Hematopoietic multipotent progenitor cell (in vitro differentiated cells): ENCODE measurements around the gene WNK1. TPM values are rescaled to one million over a fixed set of nuclear protein-coding genes. Genes with fewer than 3 reads are reported as not detected.
"Not testable (repeated sequence)": the region's sequence is repeated elsewhere in the genome, so short reads cannot be mapped to it uniquely, and the experiment has no call there.

Source experiments
- DNase-seq, 3 donors: peaks; one replicate each; pipeline ENCODE4 v3.0.0-alpha.2; 2011 to 2015; ENCODE audit warnings: low read depth in 2 of 3, low spot score in 2 of 3
- total RNA-seq: library from RNA; depleted of rRNA; stranded (reverse); fragments of >200 nt; gene quantifications from one replicate; pipeline ENCODE4 v1.2.3, GENCODE V29; 2012

The WNK1 gene
- total RNA-seq, 1 donor, result 134 TPM

- DNase-seq, result no peak
These were observed 153.1 kb downstream of the WNK1 start for GRCh38 chr12:905261-906031.

GRCh38 chr12:906062-906585, 153.7 kb downstream of the WNK1 start:
- no peak for DNase-seq

GRCh38 chr12:907413-908185, 155.2 kb downstream of the WNK1 start:
- peak in 2 of 3 donors; percentile 58 to 80 for DNase-seq

GRCh38 chr12:909861-910260, 157.5 kb downstream of the WNK1 start:
- no peak for DNase-seq

- no peak for DNase-seq
These were observed 158.0 kb downstream of the WNK1 start for GRCh38 chr12:910416-910815.

- peak in 2 of 3 donors; percentile 84 to 87 for DNase-seq
These were observed 158.9 kb downstream of the WNK1 start for GRCh38 chr12:911191-911826.

GRCh38 chr12:912466-913235, 160.3 kb downstream of the WNK1 start:
- DNase-seq, result no peak

- DNase-seq, result no peak
These were observed 161.7 kb downstream of the WNK1 start for GRCh38 chr12:913919-914698.

GRCh38 chr12:915090-915489, 162.7 kb downstream of the WNK1 start:
- peak in 1 of 3 donors; percentile 48 for DNase-seq

GRCh38 chr12:916240-916639, 163.9 kb downstream of the WNK1 start:
- peak in 1 of 3 donors; percentile 73 for DNase-seq

- DNase-seq, result no peak
These were observed 164.5 kb downstream of the WNK1 start for GRCh38 chr12:916712-917445.

- no peak for DNase-seq
These were observed 168.3 kb downstream of the WNK1 start for GRCh38 chr12:920676-921075.

- DNase-seq, result no peak
These were observed 169.9 kb downstream of the WNK1 start for GRCh38 chr12:922285-922684.

GRCh38 chr12:926641-927040, 174.3 kb downstream of the WNK1 start:
- DNase-seq, result no peak

GRCh38 chr12:931060-931459, 178.7 kb downstream of the WNK1 start:
- no peak for DNase-seq

- no peak for DNase-seq
These were observed 179.2 kb downstream of the WNK1 start for GRCh38 chr12:931591-931990.

- DNase-seq, result not testable (repeated sequence)
These were observed 183.5 kb downstream of the WNK1 start for GRCh38 chr12:935891-936290.

- DNase-seq, result no peak
These were observed 184.3 kb downstream of the WNK1 start for GRCh38 chr12:936377-937345.
